GM12891 (cell line): ENCODE results near the gene RAET1E.

Experiments used
- PAX5 ChIP-seq: IDR thresholded peaks from 2 replicates; pipeline ENCODE4 v1.6.1; 2011; ENCODE audit warnings: low read length, moderate library complexity, mild to moderate bottlenecking; ENCODE audit not compliant: insufficient read depth, severe bottlenecking
- POLR2A ChIP-seq: IDR thresholded peaks from 2 replicates; pipeline ENCODE4 v1.6.1; 2011; ENCODE audit warnings: low read depth, low read length, control low read depth
- POLR2AphosphoS5 ChIP-seq: IDR thresholded peaks from 2 replicates; pipeline ENCODE4 v1.6.1; 2011; ENCODE audit warnings: low read depth, low read length, control low read depth
- SPI1 ChIP-seq: IDR thresholded peaks from 2 replicates; pipeline ENCODE4 v1.6.1; 2011; ENCODE audit warnings: low read depth, low read length, control low read depth
- TAF1 ChIP-seq: IDR thresholded peaks from 2 replicates; pipeline ENCODE4 v1.6.1; 2011; ENCODE audit warnings: low read depth, low read length, control low read depth

DNA sequence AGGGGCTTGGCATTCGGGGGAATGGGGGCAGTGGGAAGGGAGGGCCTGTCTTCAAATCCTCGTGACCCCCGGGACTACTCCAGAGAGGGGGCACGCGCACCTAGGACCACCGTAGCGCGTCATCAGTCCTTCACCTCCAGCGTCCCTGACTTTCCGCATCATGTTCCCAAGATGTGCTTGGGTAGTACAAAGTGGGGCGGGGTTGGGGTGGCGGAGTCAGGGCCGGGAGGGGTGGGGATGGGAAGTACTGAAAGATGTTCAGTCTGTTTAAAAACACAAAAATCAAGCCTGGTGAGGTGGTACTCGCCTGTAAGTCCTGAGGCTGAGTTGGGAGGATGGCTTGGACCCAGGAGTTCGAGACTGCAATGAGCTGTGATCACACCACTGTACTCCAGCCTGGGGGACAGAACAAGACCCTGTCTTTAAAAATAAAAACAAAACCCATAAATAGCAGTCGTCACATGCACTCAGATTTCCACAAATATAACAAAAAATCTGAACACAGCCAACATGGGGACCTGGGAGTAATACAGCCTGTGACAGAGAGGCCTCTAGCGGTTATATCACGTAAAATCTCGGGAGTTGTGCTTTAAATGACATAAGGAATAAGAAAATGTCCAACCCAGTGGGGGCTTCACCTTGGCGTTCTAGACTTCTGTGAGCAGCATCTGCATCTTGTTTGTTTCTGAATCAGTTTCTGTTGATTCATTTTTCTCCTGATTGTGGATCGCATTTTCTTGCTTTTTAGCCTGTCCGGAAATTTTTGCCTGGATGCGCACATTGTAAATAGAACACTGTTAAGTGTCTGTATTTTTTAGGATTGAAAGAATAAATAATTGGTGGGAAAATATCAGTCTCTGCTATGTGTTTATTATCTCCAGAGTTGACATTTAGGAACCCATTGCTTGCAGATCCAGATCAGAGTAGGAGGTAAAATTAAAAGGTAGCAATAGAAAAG lies 33.1 kb downstream of the RAET1E start:
- TF ChIP-seq POLR2A: no peak
- TF ChIP-seq SPI1: no peak
- no peak for TF ChIP-seq POLR2AphosphoS5
- TF ChIP-seq TAF1: no peak
- TF ChIP-seq PAX5: no peak
